GM23338 (cell line): Measurements from ENCODE around the gene SETD1A.

Source experiments
- CREB1 ChIP-seq: fragments of 250-450 bp; sonication (Bioruptor Pico); IDR thresholded peaks from 2 replicates; pipeline ENCODE4 v1.5.0; 2020; ENCODE audit warnings: low read depth, mild to moderate bottlenecking, moderate library complexity
- CTCF ChIP-seq, 2 experiments: fragments of 200-600 bp in 1 of 2; sonication (generic) in 1 of 2; conservative IDR thresholded peaks; 2 replicates each; pipeline versions ENCODE4 v1.5.1 to v1.6.1; 2016 to 2017; ENCODE audit warnings: antibody characterized with exemption in 2 of 2, low read depth in 2 of 2, mild to moderate bottlenecking in 2 of 2, moderate library complexity in 1 of 2
- ETS1 ChIP-seq: IDR thresholded peaks from 2 replicates; pipeline ENCODE4 v1.6.1; 2016; ENCODE audit warnings: antibody characterized with exemption
- EZH2 ChIP-seq: fragments of 200-600 bp; sonication (generic); IDR thresholded peaks from one replicate; pipeline ENCODE4 v1.8.0; 2017; ENCODE audit warnings: antibody characterized with exemption, mild to moderate bottlenecking, low read depth; ENCODE audit not compliant: unreplicated experiment
- EZH2phosphoT487 ChIP-seq: fragments of 200-600 bp; sonication (generic); IDR thresholded peaks from one replicate; pipeline ENCODE4 v1.8.1; 2018; ENCODE audit warnings: antibody characterized with exemption; ENCODE audit not compliant: unreplicated experiment
- JUNB ChIP-seq: IDR thresholded peaks from one replicate; pipeline ENCODE4 v1.6.1; 2016; ENCODE audit warnings: antibody characterized with exemption; ENCODE audit not compliant: unreplicated experiment
- NANOG ChIP-seq: IDR thresholded peaks from 2 replicates; pipeline ENCODE4 v1.6.1; 2016; ENCODE audit warnings: antibody characterized with exemption, borderline replicate concordance
- POLR2AphosphoS5 ChIP-seq: IDR thresholded peaks from 2 replicates; pipeline ENCODE4 v1.6.1; 2016; ENCODE audit warnings: antibody characterized with exemption, low read depth
- REST ChIP-seq: IDR thresholded peaks from one replicate; pipeline ENCODE4 v1.6.1; 2018; ENCODE audit warnings: antibody characterized with exemption; ENCODE audit not compliant: unreplicated experiment
- STAT1 ChIP-seq: IDR thresholded peaks from one replicate; pipeline ENCODE4 v1.6.1; 2016; ENCODE audit warnings: antibody characterized with exemption; ENCODE audit not compliant: unreplicated experiment
- ZNF114 ChIP-seq: fragments of 250-450 bp; sonication (Bioruptor Pico); IDR thresholded peaks from 2 replicates; pipeline ENCODE4 v1.5.0; 2020; ENCODE audit warnings: mild to moderate bottlenecking, moderate library complexity
- ZNF331 ChIP-seq: fragments of 250-450 bp; sonication (Bioruptor Pico); IDR thresholded peaks from 2 replicates; pipeline ENCODE4 v1.5.0; 2020; ENCODE audit warnings: low read depth, mild to moderate bottlenecking, moderate library complexity
- ZNF462 ChIP-seq: fragments of 250-450 bp; sonication (Bioruptor Pico); IDR thresholded peaks from 2 replicates; pipeline ENCODE4 v1.5.0; 2020; ENCODE audit warnings: mild to moderate bottlenecking, moderate library complexity

GRCh38 chr16:30929167-30929566 lies 28.4 kb upstream of the SETD1A start:
- TF ChIP-seq POLR2AphosphoS5 = no peak
- no peak for TF ChIP-seq EZH2
- no peak for TF ChIP-seq CTCF (conservative IDR thresholded peaks at IDR 0.05; ENCODE audit: low read depth in 2 of 2)
- TF ChIP-seq JUNB = no peak
- no peak for TF ChIP-seq CREB1
- no peak for TF ChIP-seq EZH2phosphoT487
- TF ChIP-seq REST = no peak
- no peak for TF ChIP-seq ZNF331 (CRISPR knock-in tag)
- TF ChIP-seq ETS1 = no peak
- no peak for TF ChIP-seq NANOG
- no peak for TF ChIP-seq ZNF114 (CRISPR knock-in tag)
- TF ChIP-seq STAT1 = no peak
- no peak for TF ChIP-seq ZNF462 (CRISPR knock-in tag)
